HepG2 (cell line): Measurements from ENCODE around the gene SOBP. TPM values are rescaled to one million over a fixed set of nuclear protein-coding genes. Genes with fewer than 3 reads are reported as not detected.

Experiments
- ATAC-seq: fragments of 200-7000 bp; cut with Tn5 transposase; 3 replicates; pipeline ENCODE4 v1.9.1; 2020; ENCODE audit warnings: mild to moderate bottlenecking, moderate library complexity
- BruUV-seq: library from RNA; stranded (reverse); fragments of 400-500 nt; replicated peaks from 2 replicates; lab custom pipeline; 2021; lab: Mats Ljungman, UMichigan
- CTCF ChIA-PET: fragments of 300-600 bp; formaldehyde crosslinking; extraction: SDS; loops from one replicate; lab custom pipeline; 2021; ENCODE audit warnings: low total read pairs, inconsistent platforms, low intra/inter-chr PET ratio; lab: Yijun Ruan, JAX
- POLR2A ChIA-PET: fragments of 350-600 bp; sonication (Branson Sonifier 250); formaldehyde crosslinking; loops from one replicate; lab custom pipeline; 2020; ENCODE audit warnings: antibody characterized with exemption, inconsistent platforms; lab: Yijun Ruan, JAX
- DNase-seq: peaks from one replicate; pipeline ENCODE4 v3.0.0-alpha.2; 2015; ENCODE audit warnings: low spot score
- FAIRE-seq: peaks from 3 replicates; lab custom pipeline; 2011; peaks lifted over from hg19 to GRCh38; lab: Jason Lieb, UNC
- H2AFZ ChIP-seq: one replicate; pipeline ENCODE4 v1.6.1; 2011; ENCODE audit warnings: low read length, inconsistent platforms
- H3K27ac ChIP-seq: fragments of 300-600 bp; 3 replicates; pipeline ENCODE4 v1.8.0; 2011; ENCODE audit warnings: mixed run types, mild to moderate bottlenecking, mixed read lengths, low read length, inconsistent platforms; ENCODE audit not compliant: insufficient read depth; ENCODE audit errors: extremely low read length
- H3K27me3 ChIP-seq, 2 experiments: fragments of 200-600 bp in 1 of 2; 2 replicates in 1 of 2; 3 replicates in 1 of 2; pipeline versions ENCODE4 v1.6.0 to v1.8.0; 2011; ENCODE audit warnings: low read length in 2 of 2, mild to moderate bottlenecking in 2 of 2, moderate library complexity in 2 of 2, inconsistent platforms in 1 of 2; ENCODE audit not compliant: insufficient read depth in 2 of 2, control insufficient read depth in 1 of 2
- H3K36me3 ChIP-seq, 2 experiments: fragments of 200-600 bp in 1 of 2; replicated peaks in 1 of 2; 2 replicates in 1 of 2; 3 replicates in 1 of 2; pipeline versions ENCODE4 v1.5.1 to v1.8.0; 2011; ENCODE audit warnings: low read length in 2 of 2, inconsistent platforms in 1 of 2; ENCODE audit not compliant: insufficient read depth in 2 of 2, control insufficient read depth in 1 of 2
- H3K4me1 ChIP-seq: 2 replicates; pipeline ENCODE4 v1.5.1; 2012; ENCODE audit warnings: low read length, inconsistent platforms; ENCODE audit not compliant: insufficient read depth
- H3K4me2 ChIP-seq: 2 replicates; pipeline ENCODE4 v1.6.0; 2011; ENCODE audit warnings: low read depth, low read length, inconsistent platforms
- H3K4me3 ChIP-seq, 3 experiments: fragments of 200-600 bp in 1 of 3; sonication (generic), shearing (Covaris generic) in 1 of 3; replicated peaks in 1 of 3; 2 replicates each; pipeline ENCODE4 v1.5.1; 2011 to 2016; ENCODE audit warnings: low read length in 3 of 3, inconsistent platforms in 2 of 3, low read depth in 2 of 3, mild to moderate bottlenecking in 2 of 3, control low read depth in 1 of 3, mixed read lengths in 1 of 3; ENCODE audit not compliant: insufficient read depth in 1 of 3
- H3K79me2 ChIP-seq: one replicate; pipeline ENCODE4 v1.6.1; 2011; ENCODE audit warnings: low read length, inconsistent platforms; ENCODE audit not compliant: insufficient read depth
- H3K9ac ChIP-seq: 2 replicates; pipeline ENCODE4 v1.6.0; 2011; ENCODE audit warnings: mild to moderate bottlenecking, low read depth, low read length, inconsistent platforms; ENCODE audit not compliant: insufficient read depth
- H3K9me3 ChIP-seq: 2 replicates; pipeline ENCODE4 v1.5.1; 2012; ENCODE audit warnings: mild to moderate bottlenecking, low read length
- H4K20me1 ChIP-seq: 2 replicates; pipeline ENCODE4 v1.6.0; 2011; ENCODE audit warnings: inconsistent platforms, mild to moderate bottlenecking, low read length, moderate library complexity; ENCODE audit not compliant: insufficient read depth
- CAMTA2 ChIP-seq: sonication (generic); formaldehyde crosslinking; IDR thresholded peaks from 2 replicates; pipeline ENCODE4 v1.4.0; 2020; ENCODE audit warnings: mild to moderate bottlenecking, missing genetic modification reagents, borderline replicate concordance
- CREB3 ChIP-seq: sonication (generic); formaldehyde crosslinking; IDR thresholded peaks from 2 replicates; pipeline ENCODE4 v1.5.0; 2020; ENCODE audit warnings: missing genetic modification reagents
- FOSL2 ChIP-seq: sonication (generic); formaldehyde crosslinking; IDR thresholded peaks from 2 replicates; pipeline ENCODE4 v1.4.0; 2020; ENCODE audit warnings: missing genetic modification reagents
- JDP2 ChIP-seq: sonication (generic); formaldehyde crosslinking; IDR thresholded peaks from 2 replicates; pipeline ENCODE4 v1.8.1; 2022; ENCODE audit warnings: missing genetic modification reagents, borderline replicate concordance
- NFE2L2 ChIP-seq: fragments of 150-350 bp; IDR thresholded peaks from 2 replicates; pipeline ENCODE4 v1.6.1; 2014; ENCODE audit warnings: low read length
- ZBTB20 ChIP-seq: sonication (generic); formaldehyde crosslinking; IDR thresholded peaks from 2 replicates; pipeline ENCODE4 v1.8.1; 2023; ENCODE audit warnings: missing genetic modification reagents, low read depth, mild to moderate bottlenecking, borderline replicate concordance
- WGBS: methylation state at CpG from one replicate; pipeline ENCODE4 v1.1.6; 2017; ENCODE audit warnings: low lambda C conversion rate; 5-methylcytosine and 5-hydroxymethylcytosine counted together
- in situ Hi-C: cut with HindIII; loops from 2 replicates; pipeline ENCODE4 v1.10.0; 2017; ENCODE audit warnings: low pct_unique_long_range_greater_than_20kb; ENCODE audit not compliant: extremely low pct_ligation_motif_present
- intact Hi-C: fragments of 100-400 bp; cut with micrococcal nuclease; formaldehyde crosslinking; loops from one replicate; pipeline ENCODE4 v1.10.0; 2022; ENCODE audit not compliant: unreplicated experiment
- polyA plus RNA-seq, 8 experiments: library from polyadenylated mRNA; depleted of rRNA in 3 of 8; stranded (reverse) in 7 of 8; unstranded in 1 of 8; fragments of >200 nt; fragmentation: Illumina TruSeq in 4 of 8; extraction: Trizol in 4 of 8; gene quantifications; 2 replicates each; pipeline versions ENCODE4 v1.2.1 to v1.2.3, GENCODE V29; 2011 to 2016; ENCODE audit warnings: low read depth in 4 of 8, missing spikeins in 1 of 8, mixed read lengths in 1 of 8; ENCODE audit not compliant: insufficient read depth in 1 of 8
- total RNA-seq, 5 experiments: library from RNA; depleted of rRNA; stranded (reverse); fragments of >200 nt; fragmentation: Illumina TruSeq; extraction: Trizol; gene quantifications; 2 replicates each; pipeline ENCODE4 v1.2.3, GENCODE V29; 2016; ENCODE audit warnings: low read depth in 1 of 5

Gene SOBP
- total and polyA plus RNA-seq, 2 of the 13 experiments (the other 11 are each of a cell fraction or from before 2014, with no cell fraction given) = 1.5 to 6.9 TPM

- TF ChIP-seq ZBTB20 (no peak), NFE2L2 (peak; percentile 53; the same call in 1 of the 2 replicates), JDP2 (CRISPR knock-in tag) (no peak)
- TF ChIP-seq, all 625 proteins: peak for 1
- ATAC-seq = no peak
- intact Hi-C loops = no loop called here
- peaks cover 46% of the 10 kb centered on the region for H3K79me2 ChIP-seq
- H3K36me3 ChIP-seq = peaks cover 7 to 17% of the 10 kb centered on the region in 2 experiments; a peak in 4 of 5 replicates
- H2AFZ ChIP-seq = no peak overlapping the region
- no peak overlapping the region for H3K27ac ChIP-seq
- H3K4me3 ChIP-seq = no peak overlapping the region
- CTCF ChIA-PET = no interaction called here
- no peaks in the 10 kb centered on the region for H3K9me3 ChIP-seq
- WGBS = 93% methylated on average over 4 of the region's 4 CpGs
- H3K4me1 ChIP-seq = peaks cover 6% of the 10 kb centered on the region; the same call in 1 of the 2 replicates
- POLR2A ChIA-PET = no interaction called here
- H3K4me2 ChIP-seq = no peak overlapping the region
- H4K20me1 ChIP-seq = peaks cover 2% of the 10 kb centered on the region; the same call in 1 of the 2 replicates
- in situ Hi-C loops = no loop called here
- no peak overlapping the region for H3K9ac ChIP-seq
- BruUV-seq = no TSS peak
- FAIRE-seq = no peak
- no peak for DNase-seq
- H3K27me3 ChIP-seq = no peaks in the 10 kb centered on the region
Measured at GRCh38 chr6:107504270-107505026, 14.5 kb downstream of the SOBP start.

- Histone ChIP-seq H3K4me2 (no peak overlapping the region), H3K4me3 (no peak overlapping the region), H3K79me2 (peaks cover 34% of the 10 kb centered on the region), H3K4me1 (peaks cover 6% of the 10 kb centered on the region; the same call in 1 of the 2 replicates), H3K9ac (no peak overlapping the region), H2AFZ (no peak overlapping the region), H3K36me3 (peaks cover 7 to 25% of the 10 kb centered on the region in 2 experiments; a peak in 4 of 5 replicates), H4K20me1 (peaks cover 2% of the 10 kb centered on the region; the same call in 1 of the 2 replicates), H3K27me3 (no peaks in the 10 kb centered on the region), H3K27ac (no peak overlapping the region), H3K9me3 (no peaks in the 10 kb centered on the region)
- CTCF ChIA-PET = no interaction called here
- in situ Hi-C loops = no loop called here
- intact Hi-C loops = no loop called here
- POLR2A ChIA-PET = no interaction called here
- no peak for TF ChIP-seq CREB3 (CRISPR knock-in tag)
- TF ChIP-seq CAMTA2 (CRISPR knock-in tag) = no peak
- peak; percentile 59; the same call in 1 of the 2 replicates for TF ChIP-seq FOSL2
- peak; percentile 19 for DNase-seq
- WGBS = 81% methylated on average over 1 of the region's 1 CpG
- ATAC-seq = no peak
- no TSS peak for BruUV-seq
- FAIRE-seq = no peak
Measured at GRCh38 chr6:107506145-107506544, 16.2 kb downstream of the SOBP start.
